ENCODE data around the gene DGKE. TPM values are rescaled to one million over a fixed set of nuclear protein-coding genes. Genes with fewer than 3 reads are reported as not detected.
A peak's percentile ranks its signal among the peaks of the same experiment; 100 is the strongest.

DGKE gene
- total RNA-seq (5.2 TPM), polyA plus RNA-seq (ENCODE audit: insufficient read depth in 1 of 8, insufficient read length in 8 of 8, low replicate concordance in 1 of 8) (1 to 10 TPM; 2.0 to 5.8 (median 3.7) TPM)
- long read RNA-seq, donor 1 = 0 reads
- long read RNA-seq, donor 2 = 0 reads
- long read RNA-seq, donor 3 = 0 reads
- long read RNA-seq, donor 4, full-length matches to known transcripts = 1 of 1 reads
- long read RNA-seq, donor 4, partial matches to known transcripts = 0 of 1 reads
- long read RNA-seq, donor 4, other reads (novel, unspliced or antisense) = 0 of 1 reads
- long read RNA-seq, donor 5, full-length matches to known transcripts = 1 of 1 reads
- long read RNA-seq, donor 5, partial matches to known transcripts = 0 of 1 reads
- long read RNA-seq, donor 5, other reads (novel, unspliced or antisense) = 0 of 1 reads
- long read RNA-seq, donor 6 = 0 reads
- long read RNA-seq, donor 7, partial matches to known transcripts = 0 of 1 reads
- long read RNA-seq, donor 7, other reads (novel, unspliced or antisense) = 0 of 1 reads
- long read RNA-seq, donor 8 = 0 reads
- long read RNA-seq, donor 9 = 0 reads
- long read RNA-seq, donor 10 = 0 reads
- long read RNA-seq, donor 11 = 0 reads

- H3K4me3 ChIP-seq (ENCODE audit: low read length) = peak within 1 kb of the TSS; percentile 69
- peak within 1 kb of the TSS; percentile 70 for H3K27ac ChIP-seq (ENCODE audit: low read length)
- DNase-seq = peak; percentile 98
- no peaks in the 10 kb centered on the region for H3K9me3 ChIP-seq (replicated peaks; ENCODE audit: control insufficient read depth, low read depth, low read length)
- H3K36me3 ChIP-seq (ENCODE audit: control insufficient read depth, insufficient read depth, low read length) = no peaks in the 10 kb centered on the region
- H3K4me1 ChIP-seq (ENCODE audit: control insufficient read depth, insufficient read depth, low read length) = peaks cover 17% of the 10 kb centered on the region
- WGBS (ENCODE audit: insufficient coverage) = under 1% methylated on average over 62 of the region's 66 CpGs
- no peaks in the 10 kb centered on the region for H3K27me3 ChIP-seq (ENCODE audit: control insufficient read depth, insufficient read depth, low read length)
These were observed at the start of gene DGKE, which contains the start of gene C17orf67 for GRCh38 chr17:56833809-56834379. DGKE (plus strand) TSS chr17:56834151; CDS start chr17:56834796, 645 bp downstream. C17orf67 (minus strand) TSS chr17:56833920; CDS start chr17:56815810, 18,110 bp downstream.

- Histone ChIP-seq H3K4me1 (ENCODE audit: control insufficient read depth, insufficient read depth, low read length) (peaks cover 1% of the 10 kb centered on the region), H3K27me3 (ENCODE audit: control insufficient read depth, insufficient read depth, low read length) (peaks cover 6% of the 10 kb centered on the region), H3K4me3 (ENCODE audit: low read length) (no peak overlapping the region), H3K36me3 (ENCODE audit: control insufficient read depth, insufficient read depth, low read length) (no peaks in the 10 kb centered on the region), H3K9me3 (replicated peaks; ENCODE audit: control insufficient read depth, low read depth, low read length) (no peaks in the 10 kb centered on the region), H3K27ac (ENCODE audit: low read length) (no peak overlapping the region)
- 54% methylated on average over 3 of the region's 5 CpGs for WGBS (ENCODE audit: insufficient coverage)
- no peak for DNase-seq
These were observed 48.5 kb upstream of the DGKE start for GRCh38 chr17:56785405-56785804.

- WGBS (ENCODE audit: insufficient coverage) = 43% methylated on average over 1 of the region's 9 CpGs
- Histone ChIP-seq H3K4me1 (ENCODE audit: control insufficient read depth, insufficient read depth, low read length) (no peaks in the 10 kb centered on the region), H3K27me3 (ENCODE audit: control insufficient read depth, insufficient read depth, low read length) (peaks cover 3% of the 10 kb centered on the region), H3K9me3 (replicated peaks; ENCODE audit: control insufficient read depth, low read depth, low read length) (no peaks in the 10 kb centered on the region), H3K36me3 (ENCODE audit: control insufficient read depth, insufficient read depth, low read length) (no peaks in the 10 kb centered on the region), H3K4me3 (ENCODE audit: low read length) (no peak overlapping the region), H3K27ac (ENCODE audit: low read length) (no peak overlapping the region)
- DNase-seq = no peak
These were observed 47.8 kb upstream of the DGKE start for GRCh38 chr17:56785997-56786680.

- 45% methylated on average over 5 of the region's 7 CpGs for WGBS (ENCODE audit: insufficient coverage)
- no peak overlapping the region for H3K4me3 ChIP-seq (ENCODE audit: low read length)
- H3K4me1 ChIP-seq (ENCODE audit: control insufficient read depth, insufficient read depth, low read length) = no peaks in the 10 kb centered on the region
- no peaks in the 10 kb centered on the region for H3K9me3 ChIP-seq (replicated peaks; ENCODE audit: control insufficient read depth, low read depth, low read length)
- no peaks in the 10 kb centered on the region for H3K27me3 ChIP-seq (ENCODE audit: control insufficient read depth, insufficient read depth, low read length)
- H3K27ac ChIP-seq (ENCODE audit: low read length) = no peak overlapping the region
- DNase-seq = peak; percentile 42
- no peaks in the 10 kb centered on the region for H3K36me3 ChIP-seq (ENCODE audit: control insufficient read depth, insufficient read depth, low read length)
These were observed 46.9 kb upstream of the DGKE start for GRCh38 chr17:56786989-56787482.

GRCh38 chr17:56792267-56792666 lies 41.7 kb upstream of the DGKE start:
- 91% methylated on average over 1 of the region's 1 CpG for WGBS (ENCODE audit: insufficient coverage)
- Histone ChIP-seq H3K27ac (ENCODE audit: low read length) (no peak overlapping the region), H3K27me3 (ENCODE audit: control insufficient read depth, insufficient read depth, low read length) (no peaks in the 10 kb centered on the region), H3K36me3 (ENCODE audit: control insufficient read depth, insufficient read depth, low read length) (no peaks in the 10 kb centered on the region), H3K9me3 (replicated peaks; ENCODE audit: control insufficient read depth, low read depth, low read length) (no peaks in the 10 kb centered on the region), H3K4me3 (ENCODE audit: low read length) (no peak overlapping the region), H3K4me1 (ENCODE audit: control insufficient read depth, insufficient read depth, low read length) (peaks cover 6% of the 10 kb centered on the region)
- no peak for DNase-seq

GRCh38 chr17:56793531-56793930 lies 40.4 kb upstream of the DGKE start:
- no peak for DNase-seq

DNA sequence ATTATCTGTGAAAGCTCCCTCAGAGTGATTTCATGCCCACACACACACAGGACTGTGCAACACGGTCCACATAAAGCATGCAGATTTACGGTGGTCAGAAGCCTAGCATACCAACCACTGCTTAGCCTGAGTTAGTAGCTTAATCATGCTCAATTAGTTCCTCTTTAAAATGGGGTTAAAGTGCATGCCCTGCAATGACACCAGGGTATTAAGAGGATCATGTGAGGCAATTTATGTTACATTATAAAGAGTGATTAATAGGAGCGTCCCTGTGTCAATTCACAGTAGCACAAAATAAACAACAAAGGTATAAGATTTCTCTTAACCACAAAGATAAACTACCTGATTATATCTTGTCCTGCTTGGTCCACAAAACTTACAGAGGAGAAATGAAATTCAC lies 40.0 kb upstream of the DGKE start:
- no peak for DNase-seq
- Histone ChIP-seq H3K4me1 (ENCODE audit: control insufficient read depth, insufficient read depth, low read length) (peaks cover 6% of the 10 kb centered on the region), H3K4me3 (ENCODE audit: low read length) (no peak overlapping the region), H3K27me3 (ENCODE audit: control insufficient read depth, insufficient read depth, low read length) (no peaks in the 10 kb centered on the region), H3K27ac (ENCODE audit: low read length) (no peak overlapping the region), H3K9me3 (replicated peaks; ENCODE audit: control insufficient read depth, low read depth, low read length) (no peaks in the 10 kb centered on the region), H3K36me3 (ENCODE audit: control insufficient read depth, insufficient read depth, low read length) (no peaks in the 10 kb centered on the region)
- no CpG with 5 or more reads among the region's 3 CpGs for WGBS (ENCODE audit: insufficient coverage)

More at GRCh38 chr17:56793531-56793930, 40.4 kb upstream of the DGKE start:
- H3K27ac ChIP-seq (ENCODE audit: low read length) = no peak overlapping the region
- no peak overlapping the region for H3K4me3 ChIP-seq (ENCODE audit: low read length)
- no peaks in the 10 kb centered on the region for H3K36me3 ChIP-seq (ENCODE audit: control insufficient read depth, insufficient read depth, low read length)
- no peaks in the 10 kb centered on the region for H3K9me3 ChIP-seq (replicated peaks; ENCODE audit: control insufficient read depth, low read depth, low read length)
- H3K4me1 ChIP-seq (ENCODE audit: control insufficient read depth, insufficient read depth, low read length) = peaks cover 6% of the 10 kb centered on the region
- no peaks in the 10 kb centered on the region for H3K27me3 ChIP-seq (ENCODE audit: control insufficient read depth, insufficient read depth, low read length)

DNA sequence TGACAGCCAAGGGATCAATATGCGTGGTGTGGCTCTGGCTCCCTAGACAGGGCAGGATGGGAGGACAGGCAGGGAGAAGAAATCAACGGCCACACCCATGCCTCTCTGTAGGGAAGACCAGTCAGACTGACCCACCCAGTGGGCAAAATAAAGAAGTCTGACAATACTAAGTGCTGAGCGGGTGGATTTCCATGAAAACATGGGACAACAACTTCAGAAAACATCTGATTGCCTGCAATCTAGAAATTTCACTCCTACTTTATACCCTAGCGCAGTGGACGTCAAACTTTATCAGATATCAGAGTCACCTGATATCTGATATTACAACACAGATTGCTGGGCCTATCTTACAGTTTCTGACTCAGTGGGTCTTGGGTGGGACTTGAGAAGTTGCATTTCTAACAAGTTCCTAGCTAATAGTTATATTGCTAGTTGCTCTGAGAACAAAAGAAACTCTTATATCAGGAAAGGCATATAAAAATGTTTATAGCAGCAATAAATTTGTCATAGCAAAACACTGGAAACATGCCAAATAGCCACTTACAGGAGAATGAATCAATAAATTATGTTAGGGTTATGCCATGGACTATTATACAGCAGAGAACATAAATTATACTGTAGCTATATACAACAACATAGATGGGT lies 38.6 kb upstream of the DGKE start:
- Histone ChIP-seq H3K9me3 (replicated peaks; ENCODE audit: control insufficient read depth, low read depth, low read length) (no peaks in the 10 kb centered on the region), H3K27ac (ENCODE audit: low read length) (no peak overlapping the region), H3K36me3 (ENCODE audit: control insufficient read depth, insufficient read depth, low read length) (no peaks in the 10 kb centered on the region), H3K27me3 (ENCODE audit: control insufficient read depth, insufficient read depth, low read length) (no peaks in the 10 kb centered on the region), H3K4me1 (ENCODE audit: control insufficient read depth, insufficient read depth, low read length) (peaks cover 6% of the 10 kb centered on the region), H3K4me3 (ENCODE audit: low read length) (no peak overlapping the region)
- DNase-seq = no peak
- WGBS (ENCODE audit: insufficient coverage) = 60% methylated on average over 1 of the region's 5 CpGs

GRCh38 chr17:56796536-56796935 lies 37.4 kb upstream of the DGKE start:
- Histone ChIP-seq H3K27me3 (ENCODE audit: control insufficient read depth, insufficient read depth, low read length) (no peaks in the 10 kb centered on the region), H3K4me1 (ENCODE audit: control insufficient read depth, insufficient read depth, low read length) (peaks cover 7% of the 10 kb centered on the region), H3K36me3 (ENCODE audit: control insufficient read depth, insufficient read depth, low read length) (no peaks in the 10 kb centered on the region), H3K4me3 (ENCODE audit: low read length) (no peak overlapping the region), H3K27ac (ENCODE audit: low read length) (no peak overlapping the region), H3K9me3 (replicated peaks; ENCODE audit: control insufficient read depth, low read depth, low read length) (no peaks in the 10 kb centered on the region)
- 90% methylated on average over 7 of the region's 8 CpGs for WGBS (ENCODE audit: insufficient coverage)
- DNase-seq = no peak
